Measurements from ENCODE around the gene COX4I2. TPM values are rescaled to one million over a fixed set of nuclear protein-coding genes. Genes with fewer than 3 reads are reported as not detected.

COX4I2 gene
- total RNA-seq, 3 donors from 2014 or later: 0.63 to 0.90 (median 0.76) TPM

DNA sequence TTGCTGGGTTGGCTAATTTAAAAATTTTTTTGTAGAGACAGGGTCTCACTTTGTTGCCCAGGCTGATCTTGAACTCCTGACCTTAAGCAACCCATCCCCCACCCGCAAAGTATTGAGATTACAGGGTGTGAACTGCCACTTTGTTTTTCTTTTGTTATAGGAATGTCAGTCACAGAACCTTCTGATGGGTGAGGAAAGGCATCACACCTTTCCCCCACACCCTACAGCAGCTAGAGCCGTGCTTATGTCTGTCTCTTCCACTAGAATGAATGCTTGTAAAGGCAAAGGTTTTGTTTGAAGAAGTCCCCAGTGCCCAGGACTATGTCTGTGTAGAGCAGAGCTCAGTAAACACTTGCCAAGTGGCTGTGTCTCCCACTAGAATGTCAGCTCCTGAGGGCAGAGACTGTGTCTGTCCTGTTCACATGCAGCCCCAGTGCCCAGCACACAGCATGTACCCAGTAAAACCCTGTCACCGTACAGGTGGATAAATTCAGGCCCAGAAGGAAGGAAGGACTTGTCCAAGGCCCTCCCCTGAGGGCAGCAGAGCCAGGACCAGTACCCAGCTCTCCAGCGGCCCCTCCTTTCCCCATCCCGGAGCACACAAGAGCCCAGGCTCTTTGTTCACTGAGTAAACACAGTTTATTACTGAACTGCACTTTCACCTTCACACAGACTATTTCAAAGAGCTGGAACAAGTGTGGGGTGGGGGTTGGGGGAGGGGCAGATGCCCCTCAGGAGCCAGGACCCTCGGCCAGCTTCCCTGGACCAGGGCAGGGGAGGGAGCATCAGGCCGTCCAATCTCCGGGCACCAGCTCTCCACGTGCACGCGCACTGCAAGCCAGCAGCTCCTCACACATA is 26.4 kb downstream of the COX4I2 start:
- TF ChIP-seq, protein P1, sequence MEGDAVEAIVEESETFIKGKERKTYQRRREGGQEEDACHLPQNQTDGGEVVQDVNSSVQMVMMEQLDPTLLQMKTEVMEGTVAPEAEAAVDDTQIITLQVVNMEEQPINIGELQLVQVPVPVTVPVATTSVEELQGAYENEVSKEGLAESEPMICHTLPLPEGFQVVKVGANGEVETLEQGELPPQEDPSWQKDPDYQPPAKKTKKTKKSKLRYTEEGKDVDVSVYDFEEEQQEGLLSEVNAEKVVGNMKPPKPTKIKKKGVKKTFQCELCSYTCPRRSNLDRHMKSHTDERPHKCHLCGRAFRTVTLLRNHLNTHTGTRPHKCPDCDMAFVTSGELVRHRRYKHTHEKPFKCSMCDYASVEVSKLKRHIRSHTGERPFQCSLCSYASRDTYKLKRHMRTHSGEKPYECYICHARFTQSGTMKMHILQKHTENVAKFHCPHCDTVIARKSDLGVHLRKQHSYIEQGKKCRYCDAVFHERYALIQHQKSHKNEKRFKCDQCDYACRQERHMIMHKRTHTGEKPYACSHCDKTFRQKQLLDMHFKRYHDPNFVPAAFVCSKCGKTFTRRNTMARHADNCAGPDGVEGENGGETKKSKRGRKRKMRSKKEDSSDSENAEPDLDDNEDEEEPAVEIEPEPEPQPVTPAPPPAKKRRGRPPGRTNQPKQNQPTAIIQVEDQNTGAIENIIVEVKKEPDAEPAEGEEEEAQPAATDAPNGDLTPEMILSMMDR (IDR thresholded peaks at IDR 0.05): no peak
- H3K9me3 ChIP-seq: no peaks in the 10 kb centered on the region
- H3K36me3 ChIP-seq (ENCODE audit: low read depth): no peaks in the 10 kb centered on the region
- H3K4me3 ChIP-seq: no peak overlapping the region
- ATAC-seq (peak; percentile 81), DNase-seq (peak; percentile 76 to 86 (median 79))
- intact Hi-C loops (cut with DNase I, micrococcal nuclease): loop anchor here (2.0 kb wide), 2 partner anchors 57 to 59 kb away; partner anchors contain the start of gene BCL2L1 (in 1 of the 2)
- H3K4me1 ChIP-seq (ENCODE audit: low read depth): peaks cover 70% of the 10 kb centered on the region

GRCh38 chr20:31664696-31665354 is 27.1 kb downstream of the COX4I2 start:
- Histone ChIP-seq H3K36me3 (ENCODE audit: low read depth) (no peaks in the 10 kb centered on the region), H3K4me3 (no peak overlapping the region), H3K4me1 (ENCODE audit: low read depth) (peaks cover 78% of the 10 kb centered on the region), H3K9me3 (no peaks in the 10 kb centered on the region)
- intact Hi-C loops (cut with DNase I, micrococcal nuclease): loop anchor here in 1 of 2 donors (2.0 kb wide), 1 partner anchor 58 kb away; the partner anchor contains the start of gene BCL2L1
- DNase-seq: peak in 2 of 3 donors; percentile 67 to 73
- peak; percentile 11 for ATAC-seq
- TF ChIP-seq, protein P1 (IDR thresholded peaks at IDR 0.05): no peak

GRCh38 chr20:31665753-31666152 is 28.0 kb downstream of the COX4I2 start:
- peaks cover 84% of the 10 kb centered on the region for H3K4me1 ChIP-seq (ENCODE audit: low read depth)
- intact Hi-C loops (cut with DNase I, micrococcal nuclease): loop anchor here in 1 of 2 donors (2.0 kb wide), 1 partner anchor 57 kb away; the partner anchor contains the start of gene BCL2L1
- peak in 1 of 3 donors; percentile 33 for DNase-seq
- no peaks in the 10 kb centered on the region for H3K36me3 ChIP-seq (ENCODE audit: low read depth)
- no peaks in the 10 kb centered on the region for H3K9me3 ChIP-seq
- no peak overlapping the region for H3K4me3 ChIP-seq
- ATAC-seq: no peak
- TF ChIP-seq, protein P1 (IDR thresholded peaks at IDR 0.05): no peak

GRCh38 chr20:31666258-31667042 is 28.7 kb downstream of the COX4I2 start:
- H3K4me3 ChIP-seq: no peak overlapping the region
- no peaks in the 10 kb centered on the region for H3K9me3 ChIP-seq
- H3K4me1 ChIP-seq (ENCODE audit: low read depth): peaks cover 83% of the 10 kb centered on the region
- TF ChIP-seq, protein P1 (IDR thresholded peaks at IDR 0.05): no peak
- no peaks in the 10 kb centered on the region for H3K36me3 ChIP-seq (ENCODE audit: low read depth)
- intact Hi-C loops (cut with DNase I, micrococcal nuclease): no loop called here
- peak; percentile 72 to 73 (median 72) for DNase-seq
- ATAC-seq: peak; percentile 52

All from mucosa of descending colon (tissue), 3 donors.